HTERT RPE-1 (cell line): Measurements from ENCODE around the gene MACROD2.

Source experiments
- in situ Hi-C: fragments of 300-500 bp; cut with MboI; formaldehyde crosslinking; loops from 4 replicates; pipeline ENCODE4 v1.14.3; 2020; ENCODE audit warnings: low sequenced_read_pairs

Gene MACROD2

GRCh38 chr20:14698125-14698524 lies 702.8 kb downstream of the MACROD2 start:
- in situ Hi-C loops, result no loop called here

GRCh38 chr20:14698605-14699373 lies 703.5 kb downstream of the MACROD2 start:
- in situ Hi-C loops, result no loop called here

- in situ Hi-C loops, result no loop called here
These were observed 705.3 kb downstream of the MACROD2 start for GRCh38 chr20:14700639-14700960.

- in situ Hi-C loops, result no loop called here
These were observed 706.0 kb downstream of the MACROD2 start for GRCh38 chr20:14701326-14701725.

GRCh38 chr20:14706555-14706954 lies 711.2 kb downstream of the MACROD2 start:
- in situ Hi-C loops, result no loop called here

- in situ Hi-C loops, result no loop called here
These were observed 711.8 kb downstream of the MACROD2 start for GRCh38 chr20:14707026-14707680.

GRCh38 chr20:14707865-14708596 lies 712.7 kb downstream of the MACROD2 start:
- in situ Hi-C loops, result no loop called here

GRCh38 chr20:14709439-14709838 lies 714.1 kb downstream of the MACROD2 start:
- in situ Hi-C loops, result no loop called here

GRCh38 chr20:14710951-14711350 lies 715.6 kb downstream of the MACROD2 start:
- in situ Hi-C loops, result no loop called here

GRCh38 chr20:14711652-14712051 lies 716.3 kb downstream of the MACROD2 start:
- in situ Hi-C loops, result no loop called here

GRCh38 chr20:14712302-14712739 lies 717.0 kb downstream of the MACROD2 start:
- in situ Hi-C loops, result no loop called here

GRCh38 chr20:14715400-14715799 lies 720.1 kb downstream of the MACROD2 start:
- in situ Hi-C loops, result no loop called here

- in situ Hi-C loops, result no loop called here
These were observed 721.1 kb downstream of the MACROD2 start for GRCh38 chr20:14716351-14716801.

GRCh38 chr20:14717134-14717999 lies 722.1 kb downstream of the MACROD2 start:
- in situ Hi-C loops, result no loop called here

- in situ Hi-C loops, result no loop called here
These were observed 724.9 kb downstream of the MACROD2 start for GRCh38 chr20:14720251-14720650.

- in situ Hi-C loops, result no loop called here
These were observed 726.7 kb downstream of the MACROD2 start for GRCh38 chr20:14721926-14722452.

- in situ Hi-C loops, result no loop called here
These were observed 728.3 kb downstream of the MACROD2 start for GRCh38 chr20:14723614-14724013.

GRCh38 chr20:14724036-14724435 lies 728.7 kb downstream of the MACROD2 start:
- in situ Hi-C loops, result no loop called here

GRCh38 chr20:14724468-14724867 lies 729.2 kb downstream of the MACROD2 start:
- in situ Hi-C loops, result no loop called here

GRCh38 chr20:14726591-14726990 lies 731.3 kb downstream of the MACROD2 start:
- in situ Hi-C loops, result no loop called here
